ENCODE data around the gene USP6NL. TPM values are rescaled to one million over a fixed set of nuclear protein-coding genes. Genes with fewer than 3 reads are reported as not detected.

USP6NL gene
- total and polyA plus RNA-seq, 2 of the 8 experiments (the other 6 are each of a cell fraction or from before 2014, with no cell fraction given), result 10.9 to 28.8 TPM

GRCh38 chr10:11532306-11532705 is 79.1 kb downstream of the USP6NL start:
- Histone ChIP-seq H3K79me2 (ENCODE audit: control insufficient read depth in 1 of 2, insufficient read depth in 2 of 2, low read length in 2 of 2) (peaks cover 0 to 85% of the 10 kb centered on the region in 2 experiments; a peak in 2 of 4 replicates), H3K27me3 (replicated peaks in 1 of 4; ENCODE audit: control insufficient read depth in 3 of 4, extremely low read depth in 1 of 4, insufficient read depth in 3 of 4, low read length in 3 of 4) (no peaks in the 10 kb centered on the region), H2BK5ac (ENCODE audit: low read depth, low read length) (no peak overlapping the region), H3K27ac (ENCODE audit: low read depth, low read length) (no peak overlapping the region), H3K9ac (replicated peaks in 1 of 4; ENCODE audit: extremely low read depth in 1 of 4, low read depth in 3 of 4, low read length in 3 of 4) (no peak overlapping the region), H4K5ac (ENCODE audit: insufficient read length, low read depth, low read length) (no peak overlapping the region), H3K23me2 (ENCODE audit: low read depth, low read length) (no peaks in the 10 kb centered on the region), H3K36me3 (ENCODE audit: control insufficient read depth in 2 of 4, insufficient read depth in 4 of 4, low read length in 3 of 4) (no peaks in the 10 kb centered on the region), H3K14ac (ENCODE audit: insufficient read length) (no peak overlapping the region), H3K4me1 (replicated peaks in 1 of 4; ENCODE audit: control insufficient read depth in 3 of 4, insufficient read depth in 4 of 4, low read length in 3 of 4) (peaks cover 0 to 16% (median 5%) of the 10 kb centered on the region in 4 experiments; a peak in 4 of 7 replicates), H3K4me3 (ENCODE audit: extremely low read depth in 1 of 4, insufficient read depth in 2 of 4, low read depth in 3 of 4, low read length in 4 of 4) (no peak overlapping the region), H4K20me1 (replicated peaks in 1 of 2; ENCODE audit: control insufficient read depth in 1 of 2, insufficient read depth in 2 of 2, low read length in 2 of 2) (peaks cover 4 to 7% of the 10 kb centered on the region in 2 experiments), H4K8ac (ENCODE audit: extremely low read depth, insufficient read depth, low read length) (no peak overlapping the region), H2BK20ac (ENCODE audit: low read length) (no peak overlapping the region), H3K56ac (replicated peaks; ENCODE audit: insufficient read length, low read depth, low read length) (no peak overlapping the region), H2AFZ (ENCODE audit: low read length) (no peak overlapping the region), H2AK5ac (ENCODE audit: low read depth, low read length) (no peak overlapping the region), H3K9me3 (ENCODE audit: insufficient read depth in 2 of 2, low read depth in 1 of 2, low read length in 1 of 2) (no peaks in the 10 kb centered on the region), H2BK120ac (replicated peaks; ENCODE audit: low read depth, low read length) (no peak overlapping the region), H2BK12ac (ENCODE audit: low read depth, low read length) (no peak overlapping the region), H3K4ac (replicated peaks; ENCODE audit: insufficient read length, low read depth, low read length) (no peak overlapping the region), H3K4me2 (ENCODE audit: insufficient read depth in 1 of 2, low read depth in 2 of 2, low read length in 2 of 2) (no peak overlapping the region), H3K23ac (ENCODE audit: insufficient read length) (no peak overlapping the region), H2BK15ac (ENCODE audit: low read length) (no peak overlapping the region), H3K79me1 (ENCODE audit: low read depth, low read length) (peaks cover 8% of the 10 kb centered on the region; the same call in 1 of the 2 replicates), H3K18ac (ENCODE audit: extremely low read depth, low read length) (no peak overlapping the region), H4K91ac (replicated peaks; ENCODE audit: insufficient read length, low read length) (no peak overlapping the region)
- no peak for DNase-seq (ENCODE audit: low read depth in 1 of 2, low spot score in 2 of 2)
- no peak for FAIRE-seq
- POLR2A ChIA-PET (ENCODE audit: partially characterized antibody), result interaction anchor here (1.0 to 2.0 kb wide), 2 partner anchors 17 to 206 kb away, joined by 4 read pairs; no protein-coding TSS in a partner anchor
- WGBS, 2 experiments (ENCODE audit: extremely low coverage in 1 of 2, insufficient coverage in 1 of 2, insufficient read length in 1 of 2, insufficient replicate concordance in 2 of 2, low coverage in 1 of 2, low lambda C conversion rate in 2 of 2, missing lambda C conversion rate in 1 of 2), result 90% methylated on average over 4 of the region's 4 CpGs; no CpG with 5 or more reads in 1 of the 2 experiments
- CTCF ChIA-PET (ENCODE audit: partially characterized antibody), result interaction anchor here (0.6 to 1.5 kb wide), 7 partner anchors 10 to 229 kb away, joined by 3 to 8 read pairs (median 3); no protein-coding TSS in a partner anchor
